CD14-positive monocyte (primary cell): ENCODE measurements around the gene TMEM242. TPM values are rescaled to one million over a fixed set of nuclear protein-coding genes. Genes with fewer than 3 reads are reported as not detected.

ENCODE experiments used
- DNase-seq, 3 donors: peaks; one replicate each; pipeline ENCODE4 v3.0.0-alpha.2; 2011 to 2022
- H2AFZ ChIP-seq: 2 replicates; pipeline ENCODE4 v1.6.0; 2012; ENCODE audit warnings: mild to moderate bottlenecking, low read depth, low read length, inconsistent platforms; ENCODE audit not compliant: insufficient read depth, poor library complexity, severe bottlenecking
- H3K27ac ChIP-seq, 2 donors: 1 replicate in 1 of 2; 2 replicates in 1 of 2; pipeline ENCODE4 v1.5.1; 2012 to 2013; ENCODE audit warnings: low read length in 2 of 2, control low read depth in 1 of 2, inconsistent platforms in 1 of 2, low read depth in 1 of 2, mild to moderate bottlenecking in 1 of 2
- H3K27me3 ChIP-seq, 2 donors: one replicate each; pipeline versions ENCODE4 v1.6.0 to v1.6.1; 2011 to 2013; ENCODE audit warnings: low read length in 2 of 2; ENCODE audit not compliant: control insufficient read depth in 2 of 2, insufficient read depth in 2 of 2
- H3K36me3 ChIP-seq, 2 donors: replicated peaks in 1 of 2; 1 replicate in 1 of 2; 2 replicates in 1 of 2; pipeline versions ENCODE4 v1.5.1 to v1.6.1; 2012 to 2013; ENCODE audit warnings: low read length in 2 of 2, control low read depth in 1 of 2, inconsistent platforms in 1 of 2, mild to moderate bottlenecking in 1 of 2; ENCODE audit not compliant: insufficient read depth in 2 of 2, control insufficient read depth in 1 of 2
- H3K4me1 ChIP-seq, 2 donors: 1 replicate in 1 of 2; 2 replicates in 1 of 2; pipeline versions ENCODE4 v1.5.1 to v1.6.1; 2012 to 2013; ENCODE audit warnings: low read length in 2 of 2, control low read depth in 1 of 2, inconsistent platforms in 1 of 2, mild to moderate bottlenecking in 1 of 2, moderate library complexity in 1 of 2; ENCODE audit not compliant: insufficient read depth in 2 of 2, control insufficient read depth in 1 of 2
- H3K4me2 ChIP-seq: replicated peaks from 2 replicates; pipeline ENCODE3; 2012; ENCODE audit warnings: low read length, moderate library complexity, mild to moderate bottlenecking; ENCODE audit not compliant: poor library complexity, severe bottlenecking; ENCODE audit errors: extremely low read depth
- H3K4me3 ChIP-seq, 3 experiments: fragments of 200-600 bp in 1 of 3; sonication (generic) in 1 of 3; replicated peaks in 1 of 3; 1 replicate in 2 of 3; 2 replicates in 1 of 3; pipeline ENCODE4 v1.5.1; 2011 to 2013; ENCODE audit warnings: low read length in 3 of 3, mild to moderate bottlenecking in 3 of 3, control low read depth in 2 of 3, low read depth in 2 of 3, inconsistent platforms in 1 of 3, moderate library complexity in 1 of 3
- H3K79me2 ChIP-seq: 2 replicates; pipeline ENCODE4 v1.6.0; 2012; ENCODE audit warnings: mild to moderate bottlenecking, control low read depth, inconsistent platforms, low read length, moderate library complexity; ENCODE audit not compliant: insufficient read depth
- H3K9ac ChIP-seq: 2 replicates; pipeline ENCODE4 v1.6.0; 2017; ENCODE audit warnings: low read length, mild to moderate bottlenecking; ENCODE audit not compliant: insufficient read depth, poor library complexity, severe bottlenecking
- H3K9me3 ChIP-seq, 2 donors: replicated peaks in 1 of 2; 1 replicate in 1 of 2; 2 replicates in 1 of 2; pipeline versions ENCODE4 v1.5.1 to v1.6.1; 2012 to 2013; ENCODE audit warnings: low read length in 2 of 2, control low read depth in 1 of 2; ENCODE audit not compliant: control insufficient read depth in 1 of 2, insufficient read depth in 1 of 2
- H4K20me1 ChIP-seq: 2 replicates; pipeline ENCODE4 v1.6.0; 2012; ENCODE audit warnings: mild to moderate bottlenecking, low read length, control low read depth, moderate library complexity; ENCODE audit not compliant: insufficient read depth
- H3K27ac Mint-ChIP-seq, 7 donors: one replicate each; pipeline ENCODE4 v1.8.0; 2020; ENCODE audit warnings: mild to moderate bottlenecking in 7 of 7, mixed read lengths in 7 of 7, moderate library complexity in 6 of 7, inconsistent platforms in 2 of 7
- H3K27me3 Mint-ChIP-seq, 3 donors: one replicate each; pipeline ENCODE4 v1.8.0; 2021 to 2022; ENCODE audit warnings: low read depth in 3 of 3, mild to moderate bottlenecking in 3 of 3, mixed read lengths in 3 of 3, moderate library complexity in 3 of 3, inconsistent platforms in 1 of 3
- H3K36me3 Mint-ChIP-seq, 2 donors: one replicate each; pipeline ENCODE4 v1.8.0; 2020; ENCODE audit warnings: mixed read lengths in 2 of 2, inconsistent platforms in 1 of 2, mild to moderate bottlenecking in 1 of 2
- H3K4me1 Mint-ChIP-seq: one replicate; pipeline ENCODE4 v1.8.0; 2020; ENCODE audit warnings: mild to moderate bottlenecking, mixed read lengths
- H3K4me3 Mint-ChIP-seq, 2 donors: one replicate each; pipeline ENCODE4 v1.8.0; 2020; ENCODE audit warnings: mild to moderate bottlenecking in 2 of 2, mixed read lengths in 2 of 2, moderate library complexity in 1 of 2
- H3K9me3 Mint-ChIP-seq, 7 donors: one replicate each; pipeline ENCODE4 v1.8.0; 2020 to 2022; ENCODE audit warnings: mixed read lengths in 7 of 7, mild to moderate bottlenecking in 6 of 7, moderate library complexity in 6 of 7, inconsistent platforms in 2 of 7
- WGBS: methylation state at CpG from one replicate; pipeline ENCODE4 v1.1.5; 2013; ENCODE audit warnings: missing lambda C conversion rate; ENCODE audit not compliant: insufficient coverage; 5-methylcytosine and 5-hydroxymethylcytosine counted together
- intact Hi-C, 2 donors: fragments of 100-400 bp; cut with micrococcal nuclease; formaldehyde crosslinking; loops; one replicate each; pipeline versions ENCODE4 v1.15.0 to v1.15.1; 2023
- polyA plus RNA-seq, 3 donors: library from polyadenylated mRNA; depleted of rRNA in 1 of 3; unstranded in 2 of 3; stranded (reverse) in 1 of 3; fragments of 300-500 nt in 2 of 3; fragments of >200 nt in 1 of 3; fragmentation: Illumina TruSeq in 2 of 3; gene quantifications; 1 replicate in 2 of 3; 2 replicates in 1 of 3; pipeline ENCODE4 v1.2.3, GENCODE V29; 2012 to 2021
- TF ChIP-seq, protein P1 (sequence below): fragments of 200-600 bp; IDR thresholded peaks from one replicate; pipeline ENCODE4 v1.8.0; 2022; ENCODE audit warnings: antibody characterized with exemption, mild to moderate bottlenecking

Gene TMEM242
- polyA plus RNA-seq, 3 donors = 5.6 to 9.8 (median 8.3) TPM

DNA sequence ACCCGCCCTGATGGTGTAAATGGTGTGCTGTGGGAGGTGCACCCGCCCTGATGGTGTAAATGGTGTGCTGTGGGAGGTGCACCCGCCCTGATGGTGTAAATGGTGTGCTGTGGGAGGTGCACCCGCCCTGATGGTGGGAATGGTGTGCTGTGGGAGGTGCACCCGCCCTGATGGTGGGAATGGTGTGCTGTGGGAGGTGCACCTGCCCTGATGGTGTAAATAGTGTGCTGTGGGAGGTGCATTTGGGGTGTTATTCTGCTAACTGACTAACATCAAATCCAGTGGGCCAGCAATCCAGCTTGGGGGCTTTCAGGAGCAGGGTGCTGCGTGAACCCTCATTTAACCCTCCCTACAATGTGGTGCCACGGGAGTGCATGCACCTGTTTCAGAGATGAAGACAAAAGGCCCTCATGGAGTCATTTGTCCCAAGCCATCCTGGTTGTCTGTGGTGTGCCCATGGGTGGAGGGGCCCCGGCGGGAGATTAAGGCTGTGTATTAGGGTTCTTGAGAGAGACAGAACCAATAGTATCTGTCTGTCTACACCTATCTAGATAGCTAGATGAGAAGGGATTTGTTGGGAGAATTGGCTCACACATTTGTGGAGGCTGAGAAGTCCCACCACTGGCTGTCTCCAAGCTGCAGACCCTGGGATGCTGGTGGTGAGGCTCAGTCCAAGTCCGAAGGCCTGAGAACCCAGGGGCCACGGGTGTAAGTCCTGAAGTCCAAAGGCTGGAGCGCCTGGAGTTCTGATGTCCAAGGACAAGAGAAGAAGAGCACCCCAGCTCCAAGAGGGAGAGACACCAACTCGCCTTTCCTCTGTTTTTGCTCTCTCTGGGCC is 39.2 kb downstream of the TMEM242 start:
- H3K4me2 ChIP-seq = no peak overlapping the region
- no peak overlapping the region for H3K4me3 ChIP-seq
- 98% methylated on average over 5 of the region's 13 CpGs for WGBS
- no peaks in the 10 kb centered on the region for H3K4me1 Mint-ChIP-seq
- H3K4me3 Mint-ChIP-seq = no peak overlapping the region
- H3K9me3 ChIP-seq = peaks cover 0 to 5% of the 10 kb centered on the region in 2 donors
- H3K27me3 ChIP-seq = no peaks in the 10 kb centered on the region
- no peak overlapping the region for H3K27ac Mint-ChIP-seq
- intact Hi-C loops = no loop called here
- no peaks in the 10 kb centered on the region for H3K79me2 ChIP-seq
- TF ChIP-seq, protein P1, sequence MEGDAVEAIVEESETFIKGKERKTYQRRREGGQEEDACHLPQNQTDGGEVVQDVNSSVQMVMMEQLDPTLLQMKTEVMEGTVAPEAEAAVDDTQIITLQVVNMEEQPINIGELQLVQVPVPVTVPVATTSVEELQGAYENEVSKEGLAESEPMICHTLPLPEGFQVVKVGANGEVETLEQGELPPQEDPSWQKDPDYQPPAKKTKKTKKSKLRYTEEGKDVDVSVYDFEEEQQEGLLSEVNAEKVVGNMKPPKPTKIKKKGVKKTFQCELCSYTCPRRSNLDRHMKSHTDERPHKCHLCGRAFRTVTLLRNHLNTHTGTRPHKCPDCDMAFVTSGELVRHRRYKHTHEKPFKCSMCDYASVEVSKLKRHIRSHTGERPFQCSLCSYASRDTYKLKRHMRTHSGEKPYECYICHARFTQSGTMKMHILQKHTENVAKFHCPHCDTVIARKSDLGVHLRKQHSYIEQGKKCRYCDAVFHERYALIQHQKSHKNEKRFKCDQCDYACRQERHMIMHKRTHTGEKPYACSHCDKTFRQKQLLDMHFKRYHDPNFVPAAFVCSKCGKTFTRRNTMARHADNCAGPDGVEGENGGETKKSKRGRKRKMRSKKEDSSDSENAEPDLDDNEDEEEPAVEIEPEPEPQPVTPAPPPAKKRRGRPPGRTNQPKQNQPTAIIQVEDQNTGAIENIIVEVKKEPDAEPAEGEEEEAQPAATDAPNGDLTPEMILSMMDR = no peak
- no peak overlapping the region for H3K27ac ChIP-seq
- H3K36me3 ChIP-seq = peaks cover 3 to 11% of the 10 kb centered on the region in 2 donors
- H3K27me3 Mint-ChIP-seq = peaks cover 0 to 7% (median 4%) of the 10 kb centered on the region in 3 donors
- no peak overlapping the region for H2AFZ ChIP-seq
- DNase-seq = no peak
- H4K20me1 ChIP-seq = no peaks in the 10 kb centered on the region
- no peaks in the 10 kb centered on the region for H3K9me3 Mint-ChIP-seq
- H3K9ac ChIP-seq = no peak overlapping the region
- no peaks in the 10 kb centered on the region for H3K4me1 ChIP-seq
- H3K36me3 Mint-ChIP-seq = peaks cover 12 to 18% of the 10 kb centered on the region in 2 donors

DNA sequence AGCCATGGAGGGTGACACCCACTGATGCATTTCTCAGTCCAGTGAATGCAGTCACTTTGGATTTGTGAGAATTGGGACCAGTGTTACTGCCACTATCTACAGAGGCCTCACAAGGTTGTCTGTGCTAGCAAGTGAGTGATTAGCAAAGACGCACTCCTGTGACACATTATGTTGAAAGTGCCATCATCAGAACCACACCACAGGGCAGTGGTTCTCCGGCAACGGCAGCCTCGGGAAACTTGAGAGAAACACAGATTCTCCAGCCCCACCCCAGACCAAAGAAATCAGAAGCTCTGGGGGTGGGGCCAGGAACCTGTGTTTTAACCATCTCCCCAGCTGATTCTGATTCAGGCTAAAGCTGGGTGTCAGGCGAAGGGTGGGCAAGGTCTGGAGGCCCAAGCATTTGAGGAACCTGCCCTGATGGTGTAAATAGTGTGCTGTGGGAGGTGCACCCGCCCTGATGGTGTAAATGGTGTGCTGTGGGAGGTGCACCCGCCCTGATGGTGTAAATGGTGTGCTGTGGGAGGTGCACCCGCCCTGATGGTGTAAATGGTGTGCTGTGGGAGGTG is 39.9 kb downstream of the TMEM242 start:
- Histone ChIP-seq H3K27ac (no peak overlapping the region), H3K9ac (no peak overlapping the region), H3K4me1 (no peaks in the 10 kb centered on the region), H3K36me3 (peaks cover 2 to 4% of the 10 kb centered on the region in 2 donors), H3K9me3 (peaks cover 0 to 5% of the 10 kb centered on the region in 2 donors), H3K27me3 (no peaks in the 10 kb centered on the region), H4K20me1 (no peaks in the 10 kb centered on the region), H3K4me3 (no peak overlapping the region), H3K4me2 (no peak overlapping the region), H3K79me2 (no peaks in the 10 kb centered on the region), H2AFZ (no peak overlapping the region)
- TF ChIP-seq, protein P1 = no peak
- 100% methylated on average over 2 of the region's 8 CpGs for WGBS
- no peaks in the 10 kb centered on the region for H3K9me3 Mint-ChIP-seq
- H3K4me1 Mint-ChIP-seq = no peaks in the 10 kb centered on the region
- intact Hi-C loops = no loop called here
- H3K4me3 Mint-ChIP-seq = no peak overlapping the region
- no peak overlapping the region for H3K27ac Mint-ChIP-seq
- peaks cover 2 to 7% (median 4%) of the 10 kb centered on the region in 3 donors for H3K27me3 Mint-ChIP-seq
- peaks cover 6 to 12% of the 10 kb centered on the region in 2 donors for H3K36me3 Mint-ChIP-seq
- no peak for DNase-seq
